Pancreas (tissue), 10 donors: Measurements from ENCODE around the gene HAUS3. TPM values are rescaled to one million over a fixed set of nuclear protein-coding genes. Genes with fewer than 3 reads are reported as not detected.

Experiments
- ATAC-seq, 4 donors: fragments of 200-7000 bp; cut with Tn5 transposase; one replicate each; pipeline versions ENCODE4 v1.8.0 to v1.9.1; 2020; ENCODE audit warnings: mild to moderate bottlenecking in 4 of 4, moderate library complexity in 4 of 4
- DNase-seq, 6 donors: peaks; one replicate each; pipeline ENCODE4 v3.0.0-alpha.2; 2020
- FAIRE-seq: peaks from 2 replicates; lab custom pipeline; 2012; peaks lifted over from hg19 to GRCh38; lab: Jason Lieb, UNC
- H3K27ac ChIP-seq, 4 donors: fragments of 200-600 bp; sonication (generic); 1 replicate in 3 of 4; 2 replicates in 1 of 4; pipeline versions ENCODE4 v1.5.0 to v1.8.0; 2020
- H3K27me3 ChIP-seq, 4 donors: fragments of 200-600 bp; one replicate each; pipeline ENCODE4 v1.8.0; 2021
- H3K36me3 ChIP-seq, 3 donors: fragments of 200-600 bp; sonication (generic) in 1 of 3; one replicate each; pipeline versions ENCODE4 v1.5.0 to v1.8.0; 2020 to 2021
- H3K4me1 ChIP-seq, 3 donors: fragments of 200-600 bp; one replicate each; pipeline ENCODE4 v1.8.0; 2021
- H3K4me3 ChIP-seq, 4 donors: fragments of 200-600 bp; sonication (generic) in 2 of 4; one replicate each; pipeline versions ENCODE4 v1.5.0 to v1.8.0; 2020 to 2021
- H3K9me3 ChIP-seq, 4 donors: fragments of 200-600 bp; one replicate each; pipeline ENCODE4 v1.8.0; 2021
- CTCF ChIP-seq, 4 donors: fragments of 200-600 bp; sonication (generic) in 3 of 4; IDR thresholded peaks; one replicate each; pipeline versions ENCODE4 v1.5.0 to v1.8.0; 2021; ENCODE audit warnings: antibody characterized with exemption in 4 of 4
- WGBS, 2 donors: extraction: QIAGEN DNeasy Blood & Tissue Kit; methylation state at CpG; one replicate each; pipeline ENCODE4 v1.1.7; 2013; 5-methylcytosine and 5-hydroxymethylcytosine counted together
- intact Hi-C, 3 donors: fragments of 100-400 bp; cut with DNase I; formaldehyde crosslinking; loops; one replicate each; pipeline versions ENCODE4 v1.11.1 to v1.14.2; 2022
- polyA plus RNA-seq, 2 donors: library from polyadenylated mRNA; stranded (reverse); fragments of 200-250 nt; gene quantifications; one replicate each; pipeline ENCODE4 v1.2.3, GENCODE V29; 2013
- total RNA-seq, 6 donors: library from RNA; stranded (reverse); fragmentation: NEBNext Ultra II Directional in 4 of 6; extraction: Animal tissue kit (Norgen Biotek cat#: 25700) in 4 of 6; gene quantifications; one replicate each; pipeline versions ENCODE4 v1.2.1 to v1.2.4, GENCODE V29; 2021 to 2023
- donor health status: healthy with polysubstance abuse.
- donor health status: DM: no; HTN: no; CAD: no; lungs with moderate emphysema.
- donor health status: DM: no; HTN: no; CAD: no.
- donor health status: control.
- donor health status: control.
- donor health status: Bipolar disorder and iron deficiency.
- donor health status: DM: yes; HTN: yes; CAD: no.
- donor health status: DM: no; HTN: no; CAD: no.
- donor health status: DM: no; HTN: no; CAD: no.
- donor health status: DM: yes; HTN: yes; CAD: no.

The HAUS3 gene
- total and polyA plus RNA-seq, 8 donors, result 4.1 to 9.6 (median 6.2) TPM

- H3K27ac ChIP-seq, result no peak overlapping the region
- DNase-seq (peak in 2 of 6 donors; percentile 6 to 11), ATAC-seq (no peak), FAIRE-seq (no peak)
- no peaks in the 10 kb centered on the region for H3K9me3 ChIP-seq
- intact Hi-C loops, result no loop called here
- WGBS, 2 donors, result 74 to 79% methylated on average over 7 of the region's 7 CpGs
- peaks cover 0 to 3% (median 0%) of the 10 kb centered on the region in 3 donors for H3K4me1 ChIP-seq
- peaks cover 0 to 14% (median 0%) of the 10 kb centered on the region in 3 donors for H3K36me3 ChIP-seq
- no peak overlapping the region for H3K4me3 ChIP-seq
- no peaks in the 10 kb centered on the region for H3K27me3 ChIP-seq
- TF ChIP-seq CTCF (IDR thresholded peaks at IDR 0.05), result no peak
Observed at GRCh38 chr4:2245787-2246275, 3.9 kb upstream of the HAUS3 start.

GRCh38 chr4:2245057-2245786 lies 3.3 kb upstream of the HAUS3 start:
- intact Hi-C loops, result no loop called here
- Histone ChIP-seq H3K4me1 (peaks cover 0 to 9% (median 2%) of the 10 kb centered on the region in 3 donors), H3K4me3 (no peak overlapping the region), H3K36me3 (peaks cover 0 to 7% (median 0%) of the 10 kb centered on the region in 3 donors), H3K27me3 (no peaks in the 10 kb centered on the region), H3K27ac (no peak overlapping the region), H3K9me3 (no peaks in the 10 kb centered on the region)
- TF ChIP-seq CTCF (IDR thresholded peaks at IDR 0.05), result no peak
- ATAC-seq, result no peak
- no peak for FAIRE-seq
- 68 to 77% methylated on average over 7 of the region's 7 CpGs for WGBS, 2 donors
- peak in 1 of 6 donors; percentile 13 for DNase-seq

GRCh38 chr4:2243681-2244380 lies 1.9 kb upstream of the HAUS3 start:
- Histone ChIP-seq H3K36me3 (no peaks in the 10 kb centered on the region), H3K4me1 (peaks cover 7 to 23% (median 12%) of the 10 kb centered on the region in 3 donors), H3K9me3 (no peaks in the 10 kb centered on the region), H3K27me3 (no peaks in the 10 kb centered on the region), H3K4me3 (no peak overlapping the region), H3K27ac (peak overlapping the region in 1 of 4 donors; percentile 28)
- FAIRE-seq (no peak), DNase-seq (peak in 3 of 6 donors; percentile 12 to 60 (median 36)), ATAC-seq (peak in 2 of 4 donors; percentile 17)
- no peak for TF ChIP-seq CTCF (IDR thresholded peaks at IDR 0.05)
- intact Hi-C loops, result no loop called here
- WGBS, 2 donors, result 63 to 68% methylated on average over 5 of the region's 5 CpGs

GRCh38 chr4:2241003-2241402 lies 918 bp downstream of the HAUS3 start:
- no peaks in the 10 kb centered on the region for H3K9me3 ChIP-seq
- TF ChIP-seq CTCF (IDR thresholded peaks at IDR 0.05), result no peak
- 2 to 3% methylated on average over 7 of the region's 7 CpGs for WGBS, 2 donors
- peak overlapping the region; percentile 79 to 98 (median 88) for H3K4me3 ChIP-seq
- DNase-seq (no peak), FAIRE-seq (no peak), ATAC-seq (no peak)
- no peak overlapping the region for H3K27ac ChIP-seq
- H3K27me3 ChIP-seq, result no peaks in the 10 kb centered on the region
- intact Hi-C loops, result no loop called here
- H3K4me1 ChIP-seq, result peaks cover 7 to 31% (median 12%) of the 10 kb centered on the region in 3 donors
- no peaks in the 10 kb centered on the region for H3K36me3 ChIP-seq
